Neural progenitor cell (in vitro differentiated cells): ENCODE measurements around the gene CHAC1.

Source experiments
- CTCF ChIP-seq: fragments of 200-600 bp; sonication (generic); IDR thresholded peaks from 2 replicates; pipeline ENCODE4 v1.5.1; 2017; ENCODE audit warnings: antibody characterized with exemption, mild to moderate bottlenecking
- EZH2 ChIP-seq: fragments of 200-600 bp; sonication (generic); IDR thresholded peaks from 2 replicates; pipeline ENCODE4 v1.6.1; 2017; ENCODE audit warnings: antibody characterized with exemption, mild to moderate bottlenecking, moderate library complexity
- EZH2phosphoT487 ChIP-seq: fragments of 200-600 bp; sonication (generic); IDR thresholded peaks from 2 replicates; pipeline ENCODE4 v1.6.1; 2017; ENCODE audit warnings: antibody characterized with exemption

GRCh38 chr15:40926659-40927494, 26.4 kb upstream of the CHAC1 start:
- TF ChIP-seq CTCF (no peak), EZH2phosphoT487 (peak; percentile 34), EZH2 (peak; percentile 82)
